Astrocyte (in vitro differentiated cells and primary cell): ENCODE measurements around the gene P3H1. TPM values are rescaled to one million over a fixed set of nuclear protein-coding genes. Genes with fewer than 3 reads are reported as not detected.

ENCODE experiments used
- DNase-seq: peaks from one replicate; pipeline ENCODE4 v3.0.0-alpha.2; 2010; ENCODE audit warnings: low read depth
- FAIRE-seq: peaks from 2 replicates; lab custom pipeline; 2011; peaks lifted over from hg19 to GRCh38; lab: Jason Lieb, UNC
- H2AFZ ChIP-seq: 2 replicates; pipeline ENCODE4 v1.6.0; 2012; ENCODE audit warnings: low read depth, low read length, inconsistent platforms
- H3K27ac ChIP-seq: 2 replicates; pipeline ENCODE4 v1.5.1; 2011; ENCODE audit warnings: low read depth, low read length, inconsistent platforms
- H3K27me3 ChIP-seq: 2 replicates; pipeline ENCODE4 v1.6.0; 2011; ENCODE audit warnings: low read length, inconsistent platforms; ENCODE audit not compliant: insufficient read depth
- H3K36me3 ChIP-seq: 2 replicates; pipeline ENCODE4 v1.5.1; 2011; ENCODE audit warnings: low read length, inconsistent platforms; ENCODE audit not compliant: insufficient read depth
- H3K4me1 ChIP-seq: 2 replicates; pipeline ENCODE4 v1.5.1; 2011; ENCODE audit warnings: low read length, inconsistent platforms; ENCODE audit not compliant: insufficient read depth
- H3K4me2 ChIP-seq: 2 replicates; pipeline ENCODE4 v1.6.0; 2012; ENCODE audit warnings: low read length, inconsistent platforms
- H3K4me3 ChIP-seq: 2 replicates; pipeline ENCODE4 v1.5.1; 2011; ENCODE audit warnings: low read depth, mild to moderate bottlenecking, low read length, inconsistent platforms; ENCODE audit not compliant: insufficient read depth
- H3K79me2 ChIP-seq: 2 replicates; pipeline ENCODE4 v1.6.0; 2012; ENCODE audit warnings: mild to moderate bottlenecking, low read length, inconsistent platforms; ENCODE audit not compliant: insufficient read depth
- H3K9ac ChIP-seq: 2 replicates; pipeline ENCODE4 v1.6.0; 2012; ENCODE audit warnings: mild to moderate bottlenecking, low read length, inconsistent platforms
- H3K9me3 ChIP-seq: 2 replicates; pipeline ENCODE4 v1.5.1; 2012; ENCODE audit warnings: low read depth, mild to moderate bottlenecking, low read length, inconsistent platforms; ENCODE audit not compliant: insufficient read depth
- H4K20me1 ChIP-seq: 2 replicates; pipeline ENCODE4 v1.6.0; 2012; ENCODE audit warnings: low read length, inconsistent platforms; ENCODE audit not compliant: insufficient read depth
- H3K27ac Mint-ChIP-seq: one replicate; pipeline ENCODE4 v1.8.0; 2021; ENCODE audit warnings: mild to moderate bottlenecking, mixed read lengths; ENCODE audit not compliant: unreplicated experiment
- H3K27me3 Mint-ChIP-seq: one replicate; pipeline ENCODE4 v1.8.0; 2021; ENCODE audit warnings: low read depth, mixed read lengths; ENCODE audit not compliant: unreplicated experiment
- H3K36me3 Mint-ChIP-seq: one replicate; pipeline ENCODE4 v1.8.0; 2021; ENCODE audit warnings: low read depth, mixed read lengths; ENCODE audit not compliant: unreplicated experiment
- H3K4me1 Mint-ChIP-seq: one replicate; pipeline ENCODE4 v1.8.0; 2021; ENCODE audit warnings: low read depth, mixed read lengths; ENCODE audit not compliant: unreplicated experiment
- H3K4me3 Mint-ChIP-seq: one replicate; pipeline ENCODE4 v1.8.0; 2021; ENCODE audit warnings: mild to moderate bottlenecking, moderate library complexity, mixed read lengths; ENCODE audit not compliant: unreplicated experiment
- H3K9me3 Mint-ChIP-seq: one replicate; pipeline ENCODE4 v1.8.0; 2021; ENCODE audit warnings: mild to moderate bottlenecking, mixed read lengths; ENCODE audit not compliant: unreplicated experiment
- EZH2 ChIP-seq: IDR thresholded peaks from 2 replicates; pipeline ENCODE4 v1.6.1; 2012; ENCODE audit warnings: mild to moderate bottlenecking, low read length, inconsistent platforms; ENCODE audit not compliant: insufficient read depth
- total RNA-seq: library from RNA; stranded (reverse); gene quantifications from 2 replicates; pipeline ENCODE4 v1.2.1, GENCODE V29; 2021
- TF ChIP-seq, protein P1 (sequence below): IDR thresholded peaks from 2 replicates; pipeline ENCODE4 v1.5.1; 2011; ENCODE audit warnings: low read depth, mild to moderate bottlenecking, inconsistent platforms, low read length, moderate library complexity; ENCODE audit not compliant: insufficient read depth

P3H1 gene
- total RNA-seq, 1 donor from 2014 or later: 277 TPM

DNA sequence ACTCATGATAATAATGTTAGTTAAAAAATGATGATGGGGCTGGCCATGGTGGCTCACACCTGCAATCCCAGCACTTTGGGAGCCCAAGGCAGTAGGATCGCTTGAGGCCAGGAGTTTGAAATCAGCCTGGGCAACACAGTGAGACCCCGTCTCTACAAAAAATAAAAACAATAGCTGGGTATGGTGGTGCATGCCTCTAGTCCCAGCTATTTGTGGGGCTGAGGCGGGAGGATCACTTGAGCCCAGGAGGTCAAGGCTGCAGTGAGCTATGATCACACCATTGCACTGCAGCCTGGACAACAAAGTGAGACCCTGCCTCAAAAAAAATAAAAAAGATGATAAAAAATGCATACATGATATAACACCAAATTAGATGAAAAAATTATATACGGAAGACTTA is 5.3 kb downstream of the P3H1 start:
- Mint-ChIP-seq H3K4me1 (peaks cover 2% of the 10 kb centered on the region), H3K36me3 (peaks cover 15% of the 10 kb centered on the region), H3K9me3 (no peaks in the 10 kb centered on the region), H3K4me3 (no peak overlapping the region), H3K27ac (no peak overlapping the region), H3K27me3 (no peaks in the 10 kb centered on the region)
- peaks cover 46% of the 10 kb centered on the region for H3K79me2 ChIP-seq
- FAIRE-seq (no peak), DNase-seq (no peak)
- peaks cover 68% of the 10 kb centered on the region for H4K20me1 ChIP-seq
- peaks cover 34% of the 10 kb centered on the region for H3K36me3 ChIP-seq
- no peak overlapping the region for H2AFZ ChIP-seq
- no peak overlapping the region for H3K9ac ChIP-seq
- H3K4me1 ChIP-seq: peaks cover 9% of the 10 kb centered on the region
- H3K27ac ChIP-seq: no peak overlapping the region
- H3K4me2 ChIP-seq: no peak overlapping the region
- H3K4me3 ChIP-seq: no peak overlapping the region
- no peaks in the 10 kb centered on the region for H3K27me3 ChIP-seq
- TF ChIP-seq, protein P1, sequence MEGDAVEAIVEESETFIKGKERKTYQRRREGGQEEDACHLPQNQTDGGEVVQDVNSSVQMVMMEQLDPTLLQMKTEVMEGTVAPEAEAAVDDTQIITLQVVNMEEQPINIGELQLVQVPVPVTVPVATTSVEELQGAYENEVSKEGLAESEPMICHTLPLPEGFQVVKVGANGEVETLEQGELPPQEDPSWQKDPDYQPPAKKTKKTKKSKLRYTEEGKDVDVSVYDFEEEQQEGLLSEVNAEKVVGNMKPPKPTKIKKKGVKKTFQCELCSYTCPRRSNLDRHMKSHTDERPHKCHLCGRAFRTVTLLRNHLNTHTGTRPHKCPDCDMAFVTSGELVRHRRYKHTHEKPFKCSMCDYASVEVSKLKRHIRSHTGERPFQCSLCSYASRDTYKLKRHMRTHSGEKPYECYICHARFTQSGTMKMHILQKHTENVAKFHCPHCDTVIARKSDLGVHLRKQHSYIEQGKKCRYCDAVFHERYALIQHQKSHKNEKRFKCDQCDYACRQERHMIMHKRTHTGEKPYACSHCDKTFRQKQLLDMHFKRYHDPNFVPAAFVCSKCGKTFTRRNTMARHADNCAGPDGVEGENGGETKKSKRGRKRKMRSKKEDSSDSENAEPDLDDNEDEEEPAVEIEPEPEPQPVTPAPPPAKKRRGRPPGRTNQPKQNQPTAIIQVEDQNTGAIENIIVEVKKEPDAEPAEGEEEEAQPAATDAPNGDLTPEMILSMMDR: no peak
- no peak for TF ChIP-seq EZH2
- no peaks in the 10 kb centered on the region for H3K9me3 ChIP-seq

- Histone ChIP-seq H3K4me2 (no peak overlapping the region), H3K79me2 (peaks cover 22% of the 10 kb centered on the region), H3K27me3 (no peaks in the 10 kb centered on the region), H3K9me3 (no peaks in the 10 kb centered on the region), H3K9ac (no peak overlapping the region), H2AFZ (no peak overlapping the region), H4K20me1 (peaks cover 80% of the 10 kb centered on the region), H3K27ac (no peak overlapping the region), H3K4me1 (peaks cover under 1% of the 10 kb centered on the region), H3K36me3 (peaks cover 58% of the 10 kb centered on the region), H3K4me3 (no peak overlapping the region)
- no peak for DNase-seq
- Mint-ChIP-seq H3K4me3 (no peak overlapping the region), H3K27ac (no peak overlapping the region), H3K4me1 (peaks cover 5% of the 10 kb centered on the region), H3K27me3 (no peaks in the 10 kb centered on the region), H3K36me3 (peaks cover 33% of the 10 kb centered on the region), H3K9me3 (peaks cover 1% of the 10 kb centered on the region)
- FAIRE-seq: no peak
- no peak for TF ChIP-seq EZH2
- TF ChIP-seq, protein P1: no peak
Measured at GRCh38 chr1:42759114-42759513, 7.7 kb downstream of the P3H1 start.

DNA sequence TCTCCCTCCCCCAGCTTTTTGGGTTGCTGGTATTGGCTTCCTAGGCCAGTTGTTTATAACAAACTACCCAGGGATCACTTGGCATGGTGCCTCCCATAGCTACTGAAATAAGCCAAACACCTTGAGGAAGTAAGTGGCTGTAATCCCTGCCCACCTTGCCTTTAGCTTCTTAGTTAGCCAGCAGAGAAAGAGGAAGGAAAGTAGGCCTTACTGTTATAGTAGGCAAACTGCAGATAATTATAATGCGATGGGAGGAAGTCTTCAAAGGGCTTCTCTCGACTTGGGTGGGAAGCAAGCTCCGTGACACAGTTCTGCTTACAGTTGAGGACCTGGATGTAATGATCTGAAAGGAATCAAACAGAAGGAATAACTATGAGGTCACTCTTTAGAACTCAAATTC is 8.2 kb downstream of the P3H1 start:
- Histone ChIP-seq H3K9me3 (no peaks in the 10 kb centered on the region), H4K20me1 (peaks cover 80% of the 10 kb centered on the region), H3K79me2 (peaks cover 17% of the 10 kb centered on the region), H3K4me1 (no peaks in the 10 kb centered on the region), H3K9ac (no peak overlapping the region), H3K27ac (no peak overlapping the region), H2AFZ (no peak overlapping the region), H3K4me2 (no peak overlapping the region), H3K4me3 (no peak overlapping the region), H3K36me3 (peaks cover 61% of the 10 kb centered on the region), H3K27me3 (no peaks in the 10 kb centered on the region)
- Mint-ChIP-seq H3K27me3 (no peaks in the 10 kb centered on the region), H3K4me3 (no peak overlapping the region), H3K4me1 (peaks cover 7% of the 10 kb centered on the region), H3K9me3 (peaks cover 2% of the 10 kb centered on the region), H3K27ac (no peak overlapping the region), H3K36me3 (peaks cover 38% of the 10 kb centered on the region)
- TF ChIP-seq, protein P1: no peak
- no peak for TF ChIP-seq EZH2
- DNase-seq (no peak), FAIRE-seq (no peak)
